Measurements from ENCODE around the gene UNC80.

- TF ChIP-seq CTCF (conservative IDR thresholded peaks at IDR 0.05; ENCODE audit: low read depth, low read length) (no peak), POLR2A (IDR thresholded peaks at IDR 0.05; ENCODE audit: low read depth, low read length) (no peak), RCOR1 (IDR thresholded peaks at IDR 0.05; ENCODE audit: insufficient replicate concordance, low read length) (no peak), USF2 (IDR thresholded peaks at IDR 0.05; ENCODE audit: low read depth, low read length) (no peak), SMC3 (IDR thresholded peaks at IDR 0.05; ENCODE audit: low read depth, low read length) (no peak), BHLHE40 (IDR thresholded peaks at IDR 0.05; ENCODE audit: low read depth, low read length) (no peak), MXI1 (IDR thresholded peaks at IDR 0.05; ENCODE audit: borderline replicate concordance, low read depth, low read length) (no peak), MAFK (IDR thresholded peaks at IDR 0.05; ENCODE audit: low read depth, low read length) (no peak), NFE2L2 (IDR thresholded peaks at IDR 0.05; ENCODE audit: low read depth, low read length) (no peak), CEBPB (IDR thresholded peaks at IDR 0.05; ENCODE audit: low read depth, low read length) (no peak), RFX5 (IDR thresholded peaks at IDR 0.05; ENCODE audit: low read depth, low read length) (no peak), FOS (IDR thresholded peaks at IDR 0.05; ENCODE audit: low read depth, low read length) (no peak)
Observed at GRCh38 chr2:209943776-209944175, 172.1 kb downstream of the UNC80 start.

All from IMR-90 (cell line).